DMS153 (cell line): ENCODE measurements around the gene PPM1J.
"Not testable (repeated sequence)": the region's sequence is repeated elsewhere in the genome, so short reads cannot be mapped to it uniquely, and the experiment has no call there.

ENCODE experiments used
- DNase-seq: peaks from one replicate; lab custom pipeline; 2025; lab: John Stamatoyannopoulos, UW

The PPM1J gene, protein sequence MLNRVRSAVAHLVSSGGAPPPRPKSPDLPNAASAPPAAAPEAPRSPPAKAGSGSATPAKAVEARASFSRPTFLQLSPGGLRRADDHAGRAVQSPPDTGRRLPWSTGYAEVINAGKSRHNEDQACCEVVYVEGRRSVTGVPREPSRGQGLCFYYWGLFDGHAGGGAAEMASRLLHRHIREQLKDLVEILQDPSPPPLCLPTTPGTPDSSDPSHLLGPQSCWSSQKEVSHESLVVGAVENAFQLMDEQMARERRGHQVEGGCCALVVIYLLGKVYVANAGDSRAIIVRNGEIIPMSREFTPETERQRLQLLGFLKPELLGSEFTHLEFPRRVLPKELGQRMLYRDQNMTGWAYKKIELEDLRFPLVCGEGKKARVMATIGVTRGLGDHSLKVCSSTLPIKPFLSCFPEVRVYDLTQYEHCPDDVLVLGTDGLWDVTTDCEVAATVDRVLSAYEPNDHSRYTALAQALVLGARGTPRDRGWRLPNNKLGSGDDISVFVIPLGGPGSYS

DNA sequence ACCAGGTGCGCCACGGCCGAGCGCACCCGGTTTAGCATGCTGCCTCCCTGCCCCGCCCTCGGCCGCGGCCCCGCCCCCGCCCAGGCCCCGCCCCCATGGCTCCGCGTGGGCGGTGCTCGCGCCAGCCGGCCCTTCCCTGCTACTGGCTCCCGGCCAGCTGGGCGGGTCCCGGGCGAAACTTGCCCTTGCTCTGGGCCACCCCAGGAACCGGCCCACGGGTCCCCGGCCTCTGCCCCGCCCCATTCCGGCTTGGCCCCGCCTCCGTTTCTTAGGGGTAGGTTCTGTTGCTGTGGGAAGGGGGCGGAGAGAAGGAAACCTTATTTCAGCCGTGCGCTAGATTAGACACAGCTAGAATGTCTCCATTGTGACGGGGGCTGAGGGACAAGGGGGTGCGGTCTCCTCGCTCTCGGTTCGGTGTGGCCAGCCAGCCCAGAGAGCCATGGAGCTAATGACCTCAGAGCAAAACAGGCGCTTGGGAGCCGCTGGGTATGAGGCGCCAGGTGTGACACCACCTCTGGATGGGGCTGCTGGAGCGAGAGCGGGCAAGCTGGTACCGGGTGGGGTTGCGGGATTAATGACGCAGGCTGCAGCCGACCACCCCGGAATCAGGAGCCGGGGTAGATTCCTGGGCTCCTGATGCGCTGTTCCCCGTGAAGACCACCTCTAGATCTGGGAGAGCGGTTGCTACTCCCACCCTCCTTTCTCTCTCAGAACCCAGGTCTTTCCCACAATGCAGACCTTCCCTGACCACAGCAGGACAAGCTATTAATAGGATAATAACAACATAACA, at the start of gene PPM1J:
PPM1J (minus strand) TSS at position 69 of the 790 bp plus-strand sequence; CDS start at position 38, 31 bp downstream.
- DNase-seq = peak; percentile 51

DNA sequence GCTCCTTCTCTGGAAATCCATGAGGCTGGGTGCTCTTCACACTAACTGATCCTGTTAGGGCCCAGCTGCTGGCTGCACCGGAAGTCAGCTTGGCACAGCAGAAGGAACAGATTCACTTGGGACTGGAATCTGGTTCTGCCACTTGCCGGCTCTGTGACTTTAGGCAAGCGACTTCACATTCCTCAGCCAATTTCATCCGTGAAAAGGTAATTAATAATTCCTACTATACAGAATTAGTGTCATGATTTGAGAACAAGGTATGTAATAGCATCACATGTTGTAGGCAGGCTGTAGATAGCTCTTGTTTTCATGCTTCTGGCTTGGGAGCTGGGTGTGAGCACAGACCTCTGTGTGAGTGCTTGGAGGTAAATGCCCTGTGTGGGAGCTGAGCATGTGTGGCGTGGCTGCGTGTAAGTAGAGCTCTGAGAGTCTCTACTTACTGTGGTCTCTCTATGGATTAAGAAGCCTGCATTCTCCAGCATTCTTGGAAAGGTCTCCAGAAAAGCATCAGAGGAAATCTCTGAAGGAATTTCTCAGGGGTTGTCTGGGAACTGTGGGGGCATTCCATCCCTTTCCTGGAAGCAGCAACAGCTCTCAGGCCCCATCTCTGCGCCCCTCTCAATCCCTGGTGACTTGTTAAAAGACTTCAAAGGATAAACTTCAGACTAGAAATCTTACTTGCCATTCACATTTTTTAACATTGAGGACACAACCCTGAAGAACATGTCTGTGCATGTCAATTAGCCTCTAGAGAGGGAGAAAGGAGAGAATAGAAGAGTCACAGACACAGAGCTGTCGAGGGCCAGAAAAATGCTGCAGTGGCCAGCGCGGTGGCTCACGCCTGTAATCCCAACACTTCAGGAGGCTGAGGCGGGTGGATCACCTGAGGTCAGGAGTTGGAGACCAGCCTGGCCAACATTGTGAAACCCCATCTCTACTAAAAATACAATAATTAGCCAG, 47.7 kb upstream of the PPM1J start:
- no peak for DNase-seq

DNA sequence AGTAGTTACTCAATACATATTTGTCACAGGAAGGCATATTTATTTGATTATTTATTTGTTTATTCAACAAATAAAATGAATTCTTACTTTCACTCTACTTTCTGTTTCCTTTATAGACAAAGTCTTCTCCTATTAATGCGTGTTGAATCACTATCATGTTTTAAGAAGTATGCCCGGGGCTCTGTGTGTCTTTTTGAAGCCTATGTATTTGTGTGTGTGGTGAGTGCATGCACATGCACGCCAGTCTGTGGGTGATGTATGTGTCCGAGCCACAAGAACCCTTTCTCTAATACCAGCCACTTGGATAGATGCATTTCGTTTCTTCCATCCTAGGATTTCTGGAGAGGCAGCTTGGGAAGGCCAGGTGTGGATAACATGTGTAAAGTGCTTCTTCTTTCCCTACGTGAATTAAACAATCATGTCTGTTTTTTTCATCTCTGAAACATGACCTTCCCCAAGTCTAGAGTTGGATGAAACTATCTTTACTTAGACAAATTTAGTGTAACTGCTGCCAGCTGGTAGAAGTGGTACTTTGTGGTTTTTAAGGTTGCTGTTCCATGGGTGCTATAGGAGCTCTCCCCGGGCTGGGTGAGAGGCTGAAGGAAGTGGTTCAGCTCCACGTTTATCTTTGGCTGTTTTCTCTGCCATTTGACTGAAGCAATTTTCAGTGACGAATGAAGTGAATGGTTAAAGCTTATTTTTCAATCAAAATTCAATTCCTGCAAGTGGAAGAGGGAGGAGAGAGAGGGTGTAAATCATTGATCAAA, 46.8 kb upstream of the PPM1J start:
- DNase-seq = no peak

DNA sequence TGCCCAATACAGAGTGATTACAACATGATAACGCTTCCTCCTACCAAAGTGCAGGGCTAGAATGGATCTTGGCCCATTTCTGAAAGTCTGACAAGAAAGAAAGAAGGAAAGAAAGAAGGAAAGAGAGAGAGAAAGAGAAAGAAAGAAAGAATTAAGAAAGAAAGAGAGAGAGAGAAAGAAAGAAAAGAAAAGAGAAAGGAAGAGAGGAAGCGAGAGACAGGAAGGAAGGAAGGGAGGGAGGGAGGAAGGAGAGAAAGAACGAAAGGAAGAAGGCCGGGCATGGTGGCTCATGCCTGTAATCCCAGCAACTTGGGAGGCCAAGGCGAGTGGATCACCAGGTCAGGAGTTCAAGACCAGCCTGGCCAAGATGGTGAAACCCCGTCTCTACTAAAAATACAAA, 44.1 kb upstream of the PPM1J start:
- DNase-seq = no peak

DNA sequence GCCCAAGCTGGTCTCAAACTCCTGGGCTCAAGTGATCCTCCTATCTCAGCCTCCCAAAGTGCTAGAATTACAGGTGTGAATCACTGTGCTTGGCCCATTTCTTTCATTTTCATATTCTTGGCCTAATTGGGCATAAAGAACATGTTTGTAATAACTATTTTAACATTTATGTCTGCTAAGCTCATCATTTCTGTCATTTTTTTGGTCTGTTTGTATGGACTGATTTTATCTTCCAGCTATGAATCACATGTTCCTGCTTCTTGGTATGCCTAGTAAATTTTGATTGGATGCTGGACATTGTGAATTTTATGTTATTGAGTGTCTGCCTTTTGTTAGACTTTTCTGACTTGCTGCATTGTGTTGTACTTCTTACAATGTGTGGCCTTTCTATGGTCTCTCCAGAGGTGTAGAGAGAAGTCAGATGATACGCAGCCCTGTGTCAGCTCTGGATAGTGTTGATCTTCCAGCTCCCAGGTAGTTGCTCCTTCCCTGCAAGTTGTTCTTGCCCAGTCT, 39.0 kb upstream of the PPM1J start:
- no peak for DNase-seq

DNA sequence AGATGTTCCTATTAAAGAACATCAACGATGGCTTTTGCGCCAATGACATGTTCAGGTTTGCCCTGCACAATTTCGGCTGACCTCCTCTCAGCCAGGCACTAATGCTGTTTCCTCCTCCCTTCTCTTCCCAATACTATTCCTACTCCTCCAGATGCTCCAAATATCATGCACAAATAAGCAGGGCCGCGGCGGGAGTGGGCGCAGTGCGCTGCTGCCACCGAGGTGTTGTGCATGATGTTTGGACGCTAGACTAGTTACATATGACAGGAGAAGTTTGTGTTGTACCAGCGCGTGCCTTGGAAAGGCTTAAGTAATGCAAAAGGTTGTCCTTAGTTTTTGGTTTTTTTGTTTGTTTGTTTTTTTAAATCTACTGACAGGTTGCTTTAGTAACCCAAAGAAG, 33.3 kb upstream of the PPM1J start:
- DNase-seq = no peak

DNA sequence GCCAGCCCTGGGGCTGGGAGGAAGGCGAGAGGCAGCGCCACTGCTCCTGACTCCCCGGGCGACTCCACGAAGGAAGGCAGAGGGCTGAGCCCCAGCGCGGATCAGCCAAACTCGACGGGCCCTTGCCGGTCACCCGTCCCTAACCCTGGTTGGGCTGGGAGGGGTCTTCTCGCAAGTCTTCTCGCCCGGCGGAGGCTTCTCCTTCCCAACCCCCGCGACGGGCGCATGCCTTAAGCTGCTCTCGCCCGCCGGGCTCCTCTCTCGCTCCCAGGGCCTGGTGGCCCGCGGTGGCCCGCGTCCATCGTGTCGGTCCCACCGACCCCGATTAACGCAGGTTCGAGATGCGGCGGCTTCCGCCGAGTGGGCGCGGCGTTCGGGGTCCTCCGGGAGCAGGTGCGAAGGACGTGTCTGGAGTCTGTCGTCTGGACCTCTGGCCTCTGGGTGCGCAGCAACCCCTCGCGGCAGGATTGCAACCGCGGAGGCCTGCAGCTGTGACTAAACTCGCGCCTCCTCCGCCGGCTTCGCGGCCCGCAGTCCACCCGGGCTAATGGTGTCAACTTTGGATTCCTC, 29.0 kb upstream of the PPM1J start:
- DNase-seq = no peak

DNA sequence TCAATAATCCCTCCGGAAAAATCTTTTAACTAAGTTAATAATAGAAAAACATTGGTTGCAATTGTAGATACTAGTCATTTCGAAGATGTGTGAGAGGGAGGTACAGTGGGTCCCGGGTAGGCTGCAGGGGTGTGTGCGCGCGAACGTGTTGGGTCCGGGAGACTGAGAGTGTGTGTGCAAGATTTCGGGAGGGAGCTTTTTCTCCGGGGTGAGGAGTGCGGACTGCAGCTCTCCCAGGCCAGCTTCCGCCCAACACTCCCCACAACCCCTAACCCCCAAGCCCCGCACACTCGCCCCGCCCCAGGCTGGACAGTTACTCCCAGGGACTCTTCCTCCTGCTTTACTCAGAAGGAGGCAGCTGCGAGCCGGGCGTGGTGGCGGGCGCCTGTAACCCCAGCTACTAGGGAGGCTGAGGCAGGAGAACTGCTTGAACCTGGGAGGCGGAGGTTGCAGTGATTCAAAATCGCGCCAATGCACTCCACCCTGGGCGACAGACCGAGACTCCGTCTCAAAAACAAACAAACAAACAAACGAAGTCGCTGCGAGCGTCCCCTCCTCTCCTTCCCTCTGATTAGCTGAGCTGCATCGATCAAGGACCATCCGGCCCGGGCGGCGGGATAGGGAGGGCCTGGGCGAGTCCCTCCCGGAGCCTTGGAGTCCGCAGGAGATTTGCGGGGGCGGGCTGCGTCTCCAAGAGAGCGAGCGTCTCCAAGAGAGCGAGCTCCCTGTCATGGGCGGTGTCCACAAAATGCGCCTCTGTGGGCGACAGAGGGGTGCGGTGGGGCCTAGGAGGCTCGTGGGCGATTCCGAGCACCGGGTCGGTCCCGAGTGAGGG, 28.3 kb upstream of the PPM1J start:
- DNase-seq = no peak

DNA sequence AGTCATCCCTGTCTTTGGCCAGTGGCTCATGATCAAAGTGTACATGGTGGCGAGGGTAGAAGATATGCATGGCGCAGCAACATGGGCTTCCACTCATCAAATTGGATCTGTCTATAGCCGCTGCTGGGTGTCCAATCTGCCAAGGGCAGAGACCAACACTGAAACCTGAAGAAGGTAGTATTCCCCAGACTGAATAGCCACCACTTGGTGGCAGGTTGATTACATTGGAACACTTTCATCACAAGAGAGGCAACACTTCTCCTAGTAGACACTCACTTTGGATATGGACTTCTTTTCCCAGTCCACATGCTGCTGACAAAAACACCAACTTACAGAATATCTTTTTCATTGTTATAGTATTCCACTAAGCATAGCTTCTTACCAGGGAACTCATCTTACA, 22.4 kb upstream of the PPM1J start:
- no peak for DNase-seq

DNA sequence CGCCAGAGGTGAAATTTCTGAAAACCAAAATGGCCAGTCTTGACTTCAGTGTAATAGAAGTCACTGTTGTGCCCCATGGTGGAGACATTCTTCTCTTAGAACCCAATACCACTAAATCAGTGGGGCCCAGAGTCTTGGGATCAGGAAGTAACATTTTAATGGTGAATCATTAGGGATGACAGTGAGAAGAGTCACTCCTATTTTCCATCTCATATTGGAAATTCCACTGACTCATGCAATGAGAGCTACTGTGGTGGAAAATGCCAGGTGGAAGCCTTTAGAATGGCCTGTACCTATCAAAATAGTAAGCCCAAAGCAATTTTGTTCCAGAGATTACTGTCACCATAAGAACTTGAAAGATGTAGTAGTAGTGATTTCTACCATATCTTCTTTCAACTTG, 20.6 kb upstream of the PPM1J start:
- no peak for DNase-seq

DNA sequence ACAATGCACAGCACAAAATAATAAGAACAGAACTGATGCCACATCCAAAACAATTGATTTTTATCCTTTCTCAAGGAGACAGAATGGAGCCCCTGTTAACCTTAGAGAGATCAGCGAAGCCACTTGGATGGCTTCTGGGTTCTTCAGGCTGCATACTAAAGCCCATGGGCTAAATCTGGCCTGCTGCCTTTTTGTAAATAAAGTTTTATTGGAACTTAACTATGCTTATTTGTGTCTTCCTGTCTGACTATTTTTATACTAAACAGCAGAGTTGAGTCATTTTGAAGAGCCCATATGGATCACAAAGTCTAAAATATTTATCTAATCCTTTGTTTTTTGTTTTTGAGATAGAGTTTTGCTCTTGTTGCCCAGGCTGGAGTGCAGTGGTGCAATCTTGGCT, 16.3 kb upstream of the PPM1J start:
- no peak for DNase-seq

DNA sequence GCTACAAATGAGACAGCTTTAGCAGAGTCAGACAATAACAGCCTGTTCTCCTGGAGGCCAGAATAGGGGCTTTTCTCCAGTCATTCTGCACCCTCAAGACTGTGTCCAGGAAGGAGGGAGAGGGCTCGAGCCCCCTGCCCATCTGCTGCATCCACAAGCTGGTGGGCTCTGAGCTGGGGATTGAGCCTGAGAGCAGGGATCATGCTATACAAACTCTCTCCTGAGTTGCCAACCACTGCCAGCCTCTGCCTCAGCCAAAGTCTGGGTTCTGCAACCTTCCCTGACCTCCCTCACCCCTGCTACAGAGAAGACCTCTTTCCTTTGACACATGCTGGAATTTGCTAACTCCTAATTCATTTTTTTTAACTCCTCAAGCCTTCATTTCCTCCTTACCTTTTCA, 14.8 kb upstream of the PPM1J start:
- DNase-seq = no peak

DNA sequence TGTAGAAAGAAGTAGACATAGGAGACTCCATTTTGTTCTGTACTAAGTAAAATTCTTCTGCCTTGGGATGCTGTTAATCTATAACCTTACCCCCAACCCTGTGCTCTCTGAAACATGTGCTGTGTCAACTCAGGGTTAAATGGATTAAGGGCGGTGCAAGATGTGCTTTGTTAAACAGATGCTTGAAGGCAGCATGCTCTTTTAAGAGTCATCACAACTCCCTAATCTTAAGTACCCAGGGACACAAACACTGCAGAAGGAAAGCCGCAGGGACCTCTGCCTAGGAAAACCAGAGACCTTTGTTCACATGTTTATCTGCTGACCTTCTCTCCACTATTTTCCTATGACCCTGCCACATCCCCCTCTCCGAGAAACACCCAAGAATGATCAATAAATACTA, 13.9 kb upstream of the PPM1J start:
- DNase-seq = not testable (repeated sequence)

DNA sequence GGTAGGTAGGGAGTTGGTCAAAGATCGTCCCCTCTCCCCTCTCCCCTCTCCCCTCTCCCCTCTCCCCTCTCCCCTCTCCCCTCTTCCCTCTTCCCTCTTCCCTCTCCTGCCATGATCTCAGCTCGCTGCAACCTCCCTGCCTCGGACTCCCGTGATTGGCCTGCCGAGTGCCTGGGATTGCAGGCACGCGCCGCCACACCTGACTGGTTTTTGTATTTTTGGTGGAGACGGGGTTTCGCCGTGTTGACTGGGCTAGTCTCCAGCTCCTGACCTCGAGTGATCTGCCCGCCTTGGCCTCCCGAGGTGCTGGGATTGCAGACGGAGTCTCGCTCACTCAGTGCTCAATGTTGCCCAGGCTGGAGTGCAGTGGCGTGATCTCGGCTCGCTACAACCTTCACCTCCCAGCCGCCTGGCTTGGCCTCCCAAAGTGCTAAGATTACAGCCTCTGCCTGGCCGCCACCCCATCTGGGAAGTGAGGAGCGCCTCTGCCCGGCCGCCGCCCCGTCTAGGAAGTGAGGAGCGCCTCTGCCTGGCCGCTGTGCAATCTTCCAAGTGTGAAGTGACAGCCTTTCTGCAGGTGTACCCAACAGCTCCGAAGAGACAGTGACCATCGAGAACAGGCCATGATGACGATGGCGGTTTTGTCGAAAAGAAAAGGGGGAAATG, 13.3 kb upstream of the PPM1J start:
- DNase-seq = not testable (repeated sequence)

DNA sequence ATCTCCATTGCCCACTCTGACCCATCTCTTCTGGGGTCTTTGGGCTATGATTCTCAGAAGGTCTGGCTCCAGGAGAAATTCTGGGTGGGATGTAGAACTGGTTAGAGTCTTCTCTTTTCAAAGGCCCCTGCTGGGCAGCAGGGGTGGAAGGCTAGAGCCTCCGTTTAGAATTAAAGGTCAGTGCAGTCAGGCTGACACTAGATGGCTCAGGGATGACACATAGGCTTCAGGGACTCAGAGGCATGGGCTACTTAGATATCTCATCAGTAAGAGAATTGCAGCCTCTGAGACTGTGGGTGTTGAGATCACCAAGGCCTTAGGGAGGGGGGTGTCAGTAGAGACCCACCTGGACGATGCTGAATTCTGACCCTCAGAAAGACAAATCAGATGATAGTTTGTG, 12.6 kb upstream of the PPM1J start:
- no peak for DNase-seq

DNA sequence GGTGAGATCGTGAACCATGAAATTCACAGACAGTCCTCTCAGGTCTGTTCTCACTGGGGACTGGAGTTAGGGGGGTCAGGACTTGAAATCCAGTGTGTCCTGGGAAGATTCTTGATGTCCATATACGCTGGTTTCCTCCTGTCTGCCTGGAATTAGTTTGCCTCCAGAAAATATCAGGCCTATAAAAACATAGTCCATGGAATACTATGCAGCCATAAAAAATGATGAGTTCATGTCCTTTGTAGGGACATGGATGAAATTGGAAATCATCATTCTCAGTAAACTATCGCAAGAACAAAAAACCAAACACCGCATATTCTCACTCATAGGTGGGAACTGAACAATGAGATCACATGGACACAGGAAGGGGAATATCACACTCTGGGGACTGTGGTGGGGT, 9.1 kb upstream of the PPM1J start:
- DNase-seq = not testable (repeated sequence)

DNA sequence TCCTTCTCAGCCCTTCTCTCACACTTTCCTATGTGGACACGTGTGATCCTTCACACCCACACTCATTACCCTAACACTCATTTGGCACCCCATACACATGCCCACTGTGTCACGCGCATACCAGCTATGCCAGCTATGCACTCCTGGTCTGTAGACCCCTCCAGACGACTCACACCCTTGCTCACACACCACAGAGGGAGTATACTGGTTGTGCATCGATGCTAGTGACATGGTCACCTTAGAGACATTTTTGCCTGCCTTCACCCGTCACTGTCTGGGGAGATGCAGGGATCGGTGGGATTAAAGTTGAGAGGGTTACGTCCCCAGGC, 8.3 kb upstream of the PPM1J start:
- no peak for DNase-seq

DNA sequence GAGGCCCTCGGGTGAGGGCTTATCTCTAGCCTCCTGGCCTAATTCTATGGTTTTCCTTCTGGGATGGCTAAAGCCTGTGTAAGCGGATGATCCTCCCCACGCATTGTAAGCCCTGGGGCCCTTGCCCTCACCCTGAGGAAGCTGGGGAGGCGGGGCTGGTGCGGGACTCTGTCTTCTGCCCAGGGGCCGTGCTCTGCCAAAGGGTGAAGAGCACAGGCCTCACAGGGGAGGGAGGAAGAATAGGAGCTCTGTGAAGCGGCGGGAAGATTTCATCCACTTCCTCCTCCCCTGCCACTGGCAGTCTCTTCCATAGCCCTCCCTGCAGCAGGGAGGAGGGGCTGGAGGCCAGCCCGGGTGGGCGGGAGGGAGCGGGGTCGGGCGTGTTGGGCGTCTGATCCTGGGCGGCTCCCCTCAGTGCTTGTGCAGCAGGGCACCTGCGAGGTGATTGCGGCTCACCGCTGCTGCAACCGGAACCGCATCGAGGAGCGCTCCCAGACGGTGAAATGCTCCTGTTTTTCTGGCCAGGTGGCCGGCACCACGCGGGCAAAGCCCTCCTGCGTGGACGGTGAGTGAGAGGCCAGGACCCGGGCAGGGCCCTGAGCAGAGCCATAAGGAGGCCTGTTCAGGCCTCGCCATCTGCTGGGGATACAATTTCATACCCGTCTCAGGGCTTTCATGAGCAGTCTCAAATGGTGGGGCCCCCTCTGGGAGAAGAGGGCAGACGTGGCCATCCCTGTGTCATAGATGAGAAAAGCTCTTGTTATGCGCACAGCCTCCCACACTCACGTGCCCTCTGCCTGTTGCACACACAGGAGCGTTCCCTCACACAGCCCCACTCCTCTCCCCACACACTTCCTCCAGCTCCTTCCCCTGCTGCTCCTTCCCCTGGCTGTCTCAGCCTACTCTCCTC, 7.7 kb upstream of the PPM1J start:
- no peak for DNase-seq
